ENCODE measurements around the gene PRSS53. TPM values are rescaled to one million over a fixed set of nuclear protein-coding genes. Genes with fewer than 3 reads are reported as not detected.
A peak's percentile ranks its signal among the peaks of the same experiment; 100 is the strongest.
"Not testable (repeated sequence)": the region's sequence is repeated elsewhere in the genome, so short reads cannot be mapped to it uniquely, and the experiment has no call there.

PRSS53 gene
- total RNA-seq, 1 experiment from 2014 or later: 3.8 TPM

DNA sequence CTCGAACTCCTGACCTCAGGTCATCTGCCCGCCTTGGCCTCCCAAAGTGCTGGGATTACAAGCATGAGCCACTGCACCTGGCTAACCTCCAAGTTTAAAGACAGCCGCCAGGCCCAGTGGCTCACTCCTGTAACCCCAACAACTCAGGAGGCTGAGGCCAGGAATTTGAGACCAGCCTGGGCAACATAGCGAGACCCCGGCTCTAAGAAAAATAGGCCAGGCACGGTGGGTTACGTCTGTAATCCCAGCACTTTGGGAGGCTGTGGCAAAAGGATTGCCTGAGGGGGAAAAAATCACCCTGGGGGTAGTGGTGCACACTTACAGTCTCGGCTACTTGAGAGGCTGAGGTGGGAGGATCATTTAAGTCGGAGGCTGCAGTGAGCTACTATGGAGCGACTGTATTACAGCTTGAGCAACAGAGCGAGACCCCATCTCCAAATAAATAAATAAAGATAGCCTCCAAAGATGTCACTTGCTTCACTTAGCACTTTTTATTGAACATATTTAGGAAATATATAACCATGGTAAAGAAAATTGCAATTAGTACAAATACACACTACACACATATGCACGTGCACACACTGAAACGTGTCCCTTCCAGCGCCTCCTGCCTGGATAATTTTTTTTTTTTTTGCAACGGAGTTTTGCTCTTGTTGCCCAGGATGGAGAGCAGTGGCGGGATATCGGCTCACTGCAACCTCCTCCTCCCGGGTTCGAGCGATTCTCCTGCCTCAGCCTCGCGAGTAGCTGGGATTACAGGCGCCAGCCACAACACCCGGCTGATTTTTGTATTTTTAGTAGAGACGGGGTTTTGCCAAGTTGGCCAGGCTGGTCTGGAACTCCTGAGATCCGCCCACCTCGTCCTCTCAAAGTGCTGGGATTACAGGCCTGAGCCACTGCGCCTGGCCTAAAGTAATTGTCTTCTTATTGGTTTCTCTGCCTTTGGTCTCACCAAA, 18.0 kb upstream of the PRSS53 start:
- H3F3A ChIP-seq (ENCODE audit: low read length, unreplicated experiment): no peaks in the 10 kb centered on the region
- H3K9ac ChIP-seq (ENCODE audit: low read length): no peak overlapping the region
- peaks cover 17% of the 10 kb centered on the region for H3K4me1 ChIP-seq (ENCODE audit: insufficient read depth, low read length)
- no peak overlapping the region for H3K4me3 ChIP-seq (ENCODE audit: low read length)
- BruUV-seq (replicated peaks): no TSS peak
- no peak for TF ChIP-seq EZH2 (IDR thresholded peaks at IDR 0.05; ENCODE audit: low read length, unreplicated experiment)
- TF ChIP-seq, protein P1, sequence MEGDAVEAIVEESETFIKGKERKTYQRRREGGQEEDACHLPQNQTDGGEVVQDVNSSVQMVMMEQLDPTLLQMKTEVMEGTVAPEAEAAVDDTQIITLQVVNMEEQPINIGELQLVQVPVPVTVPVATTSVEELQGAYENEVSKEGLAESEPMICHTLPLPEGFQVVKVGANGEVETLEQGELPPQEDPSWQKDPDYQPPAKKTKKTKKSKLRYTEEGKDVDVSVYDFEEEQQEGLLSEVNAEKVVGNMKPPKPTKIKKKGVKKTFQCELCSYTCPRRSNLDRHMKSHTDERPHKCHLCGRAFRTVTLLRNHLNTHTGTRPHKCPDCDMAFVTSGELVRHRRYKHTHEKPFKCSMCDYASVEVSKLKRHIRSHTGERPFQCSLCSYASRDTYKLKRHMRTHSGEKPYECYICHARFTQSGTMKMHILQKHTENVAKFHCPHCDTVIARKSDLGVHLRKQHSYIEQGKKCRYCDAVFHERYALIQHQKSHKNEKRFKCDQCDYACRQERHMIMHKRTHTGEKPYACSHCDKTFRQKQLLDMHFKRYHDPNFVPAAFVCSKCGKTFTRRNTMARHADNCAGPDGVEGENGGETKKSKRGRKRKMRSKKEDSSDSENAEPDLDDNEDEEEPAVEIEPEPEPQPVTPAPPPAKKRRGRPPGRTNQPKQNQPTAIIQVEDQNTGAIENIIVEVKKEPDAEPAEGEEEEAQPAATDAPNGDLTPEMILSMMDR (conservative IDR thresholded peaks at IDR 0.05; ENCODE audit: low read depth, low read length): no peak
- no peaks in the 10 kb centered on the region for H3K27me3 ChIP-seq (ENCODE audit: low read length)
- DNase-seq (no peak), ATAC-seq (no peak)
- intact Hi-C loops (cut with micrococcal nuclease): no loop called here
- H3K9me2 ChIP-seq (replicated peaks; ENCODE audit: low read length): no peaks in the 10 kb centered on the region
- no peaks in the 10 kb centered on the region for H3K9me3 ChIP-seq (ENCODE audit: low read length)
- ChIA-PET CTCF (no interaction called here), POLR2A (ENCODE audit: unreplicated experiment) (no interaction called here)
- H2AFZ ChIP-seq (ENCODE audit: low read length): no peak overlapping the region
- peaks cover 15% of the 10 kb centered on the region for H3K79me2 ChIP-seq (ENCODE audit: low read length)
- H4K20me1 ChIP-seq (ENCODE audit: low read length): no peaks in the 10 kb centered on the region
- H3K36me3 ChIP-seq (ENCODE audit: low read depth, low read length): 0 out of 2 replicates have a peak, but pooled peaks cover 2% of the 10 kb centered on the region
- no peak overlapping the region for H3K27ac ChIP-seq (ENCODE audit: low read length)
- H3K4me2 ChIP-seq (ENCODE audit: low read length): no peak overlapping the region

DNA sequence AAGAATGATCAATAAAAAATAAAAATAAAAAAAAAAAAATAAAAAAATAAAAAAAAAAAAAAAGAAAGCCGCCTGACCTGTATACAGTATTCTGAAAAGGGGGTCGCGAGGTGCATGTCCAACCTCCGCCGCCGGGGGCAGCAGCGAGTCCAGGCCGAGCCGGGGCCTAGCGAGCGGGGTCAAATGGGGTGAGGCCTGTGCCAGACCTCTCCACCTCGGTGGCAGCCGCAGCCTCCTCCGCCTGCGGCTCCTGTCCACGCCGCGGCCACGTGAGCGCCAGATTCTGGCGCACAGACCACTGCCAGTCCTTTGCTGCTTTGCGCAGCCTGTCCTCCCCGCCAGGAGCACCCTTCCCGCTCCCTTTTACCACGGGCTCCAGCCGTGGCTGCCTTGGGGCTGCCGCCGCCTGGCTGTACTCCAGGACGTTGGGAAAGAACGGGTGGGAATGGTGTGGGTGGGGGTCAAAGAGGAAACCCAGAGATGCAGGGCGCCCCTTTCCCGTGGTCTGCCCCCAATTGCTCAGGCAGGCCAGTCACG, 17.0 kb upstream of the PRSS53 start:
- H3K4me3 ChIP-seq (ENCODE audit: low read length): no peak overlapping the region
- intact Hi-C loops (cut with micrococcal nuclease): no loop called here
- H4K20me1 ChIP-seq (ENCODE audit: low read length): no peaks in the 10 kb centered on the region
- no peaks in the 10 kb centered on the region for H3K9me3 ChIP-seq (ENCODE audit: low read length)
- no peaks in the 10 kb centered on the region for H3F3A ChIP-seq (ENCODE audit: low read length, unreplicated experiment)
- POLR2A ChIA-PET (ENCODE audit: unreplicated experiment): no interaction called here
- no peaks in the 10 kb centered on the region for H3K9me2 ChIP-seq (replicated peaks; ENCODE audit: low read length)
- no peak for TF ChIP-seq EZH2phosphoT487 (IDR thresholded peaks at IDR 0.05; ENCODE audit: borderline replicate concordance, low read length)
- TF ChIP-seq, protein P1 (conservative IDR thresholded peaks at IDR 0.05; ENCODE audit: low read depth, low read length): peak; percentile 53; the same call in 1 of the 2 replicates
- H2AFZ ChIP-seq (ENCODE audit: low read length): peak overlapping the region; percentile 57; the same call in 1 of the 2 replicates
- H3K79me2 ChIP-seq (ENCODE audit: low read length): peaks cover 15% of the 10 kb centered on the region
- H3K27ac ChIP-seq (ENCODE audit: low read length): no peak overlapping the region
- BruUV-seq (replicated peaks): no TSS peak
- no peaks in the 10 kb centered on the region for H3K27me3 ChIP-seq (ENCODE audit: low read length)
- peak; percentile 42 for DNase-seq
- 0 out of 2 replicates have a peak, but pooled peaks cover 2% of the 10 kb centered on the region for H3K36me3 ChIP-seq (ENCODE audit: low read depth, low read length)
- peaks cover 17% of the 10 kb centered on the region for H3K4me1 ChIP-seq (ENCODE audit: insufficient read depth, low read length)
- CTCF ChIA-PET: no interaction called here
- no peak overlapping the region for H3K4me2 ChIP-seq (ENCODE audit: low read length)
- peak; percentile 38; the same call in 1 of the 2 replicates for ATAC-seq
- no peak overlapping the region for H3K9ac ChIP-seq (ENCODE audit: low read length)

DNA sequence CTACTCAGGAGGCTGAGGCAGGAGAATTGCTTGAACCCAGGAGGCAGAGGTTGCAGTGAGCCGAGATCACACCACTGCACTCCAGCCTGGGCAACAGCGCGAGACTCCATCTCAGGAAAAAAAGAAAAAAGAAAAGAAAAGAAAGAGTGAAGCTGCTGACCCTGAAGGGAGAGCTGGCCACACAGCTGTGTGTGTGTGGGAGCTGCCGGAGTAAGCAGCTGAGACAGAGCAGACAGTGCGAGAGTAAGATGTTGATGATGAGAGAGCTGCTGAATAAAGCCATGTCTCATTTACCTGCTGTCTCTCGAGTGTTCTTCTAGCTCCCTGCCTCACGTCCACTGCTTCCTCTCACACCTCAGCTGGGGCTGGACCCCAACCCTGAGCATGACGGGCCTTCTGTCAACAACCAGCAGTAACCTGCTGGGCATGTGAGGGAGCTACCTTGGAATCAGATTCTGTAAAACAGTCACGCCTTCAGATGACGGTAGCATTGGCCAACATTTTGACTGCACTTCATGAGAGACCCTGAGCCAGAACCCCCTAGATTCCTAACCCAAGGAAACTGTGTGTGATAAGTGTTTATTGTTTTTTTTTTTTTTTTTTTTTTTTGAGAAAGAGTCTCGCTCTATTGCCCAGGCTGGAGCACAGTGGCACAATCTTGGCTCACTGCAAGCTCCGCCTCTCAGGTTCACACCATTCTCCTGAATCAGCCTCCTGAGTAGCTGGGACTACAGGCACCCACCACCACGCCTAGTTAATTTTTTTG, 12.3 kb upstream of the PRSS53 start:
- H3K4me1 ChIP-seq (ENCODE audit: insufficient read depth, low read length); H3K9ac ChIP-seq (ENCODE audit: low read length); H3K79me2 ChIP-seq (ENCODE audit: low read length); H3K27me3 ChIP-seq (ENCODE audit: low read length); H3K4me3 ChIP-seq (ENCODE audit: low read length); H2AFZ ChIP-seq (ENCODE audit: low read length); H4K20me1 ChIP-seq (ENCODE audit: low read length); ATAC-seq; H3K9me3 ChIP-seq (ENCODE audit: low read length); H3K27ac ChIP-seq (ENCODE audit: low read length); H3K9me2 ChIP-seq (replicated peaks; ENCODE audit: low read length); intact Hi-C loops (cut with micrococcal nuclease); H3K4me2 ChIP-seq (ENCODE audit: low read length); DNase-seq; BruUV-seq (replicated peaks); H3K36me3 ChIP-seq (ENCODE audit: low read depth, low read length); H3F3A ChIP-seq (ENCODE audit: low read length, unreplicated experiment): not testable (repeated sequence)
- POLR2A ChIA-PET (ENCODE audit: unreplicated experiment): interaction anchor here (0.7 to 0.9 kb wide), 2 partner anchors 16 to 82 kb away, joined by 3 to 4 read pairs; partner anchors contain the start of gene KAT8
- CTCF ChIA-PET: interaction anchor here (1.2 kb wide), 1 partner anchor 41 kb away, joined by 3 read pairs; no protein-coding TSS in a partner anchor
